ENCODE measurements around the gene ARID1B. TPM values are rescaled to one million over a fixed set of nuclear protein-coding genes. Genes with fewer than 3 reads are reported as not detected.
A peak's percentile ranks its signal among the peaks of the same experiment; 100 is the strongest.

Gene ARID1B
- total RNA-seq, 4 donors from 2014 or later, result 25.2 to 103 (median 59.5) TPM

DNA sequence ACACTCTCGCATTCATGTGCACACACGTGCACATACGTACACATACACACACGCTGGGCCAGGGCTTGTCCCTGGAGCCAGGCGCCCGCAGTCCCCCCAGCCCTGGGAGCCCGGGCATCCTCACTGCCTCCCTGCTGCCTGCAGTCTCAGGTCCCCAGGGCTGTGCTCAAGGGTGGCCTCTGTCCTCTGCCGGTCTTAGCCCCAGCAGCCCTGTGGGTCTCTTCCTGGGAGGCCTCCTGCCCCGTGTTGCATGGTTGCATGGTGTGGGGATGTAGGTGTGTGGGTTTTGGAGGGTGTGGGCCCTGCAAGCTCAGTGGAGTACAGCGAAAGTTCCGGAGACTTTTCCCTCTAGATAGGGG is 444.6 kb downstream of the ARID1B start:
- Histone ChIP-seq H3K9me3 (no peaks in the 10 kb centered on the region), H3K36me3 (no peaks in the 10 kb centered on the region), H3K27ac (peak overlapping the region in 1 of 4 donors; percentile 76), H3K4me3 (peak overlapping the region in 1 of 4 donors; percentile 59), H3K27me3 (no peaks in the 10 kb centered on the region), H3K4me1 (peaks cover 13 to 64% (median 33%) of the 10 kb centered on the region in 3 donors)
- no peak for DNase-seq
- intact Hi-C loops (cut with DNase I), result no loop called here
- 87 to 93% methylated on average over 4 to 7 of the region's 11 CpGs for WGBS, 2 donors
- no peak for TF ChIP-seq CTCF (IDR thresholded peaks at IDR 0.05)
- no peak for TF ChIP-seq POLR2A (IDR thresholded peaks at IDR 0.05)

DNA sequence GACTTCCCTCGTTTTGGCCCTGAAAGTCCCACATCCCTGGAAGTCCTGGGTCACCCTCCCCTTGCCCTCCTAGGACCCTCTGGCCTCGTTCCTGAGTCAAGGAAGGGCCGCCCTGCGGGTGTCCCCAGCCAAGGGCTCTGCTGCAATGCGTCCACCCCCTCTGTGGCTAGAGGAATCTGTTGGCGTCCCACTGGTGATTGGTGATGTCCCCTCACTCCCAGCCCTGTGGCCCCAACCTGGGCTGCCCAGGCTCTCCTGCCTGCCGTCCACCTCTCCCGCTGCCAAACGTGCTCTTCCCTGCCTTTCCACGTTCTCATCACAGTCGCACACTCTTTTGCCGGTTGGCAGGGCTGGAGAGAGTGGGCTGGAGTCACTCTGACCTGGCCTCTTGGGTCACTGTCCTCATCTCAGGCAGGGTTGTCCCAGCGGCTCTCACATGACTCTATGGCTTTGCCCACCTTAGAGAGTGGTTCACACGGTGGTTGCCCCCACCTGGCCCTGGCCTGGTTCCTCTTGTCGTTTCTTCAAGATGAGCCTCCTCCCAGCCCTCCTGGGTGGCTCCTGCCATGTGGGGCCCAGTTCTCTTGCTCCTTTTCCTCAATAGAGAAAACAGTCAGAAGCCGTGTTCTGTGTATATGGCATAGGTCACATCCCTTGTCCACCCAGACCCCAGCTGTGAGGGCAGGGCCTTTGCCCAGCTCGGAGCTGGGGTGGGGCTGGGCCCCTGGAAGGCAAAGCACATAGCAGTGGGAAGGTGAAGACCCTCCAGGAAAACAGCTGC is 445.2 kb downstream of the ARID1B start:
- DNase-seq, result no peak
- H3K27ac ChIP-seq, result no peak overlapping the region
- no peaks in the 10 kb centered on the region for H3K27me3 ChIP-seq
- no peaks in the 10 kb centered on the region for H3K36me3 ChIP-seq
- H3K4me3 ChIP-seq, result no peak overlapping the region
- H3K4me1 ChIP-seq, result peaks cover 13 to 70% (median 37%) of the 10 kb centered on the region in 3 donors
- TF ChIP-seq CTCF (IDR thresholded peaks at IDR 0.05) (no peak), POLR2A (IDR thresholded peaks at IDR 0.05) (no peak)
- H3K9me3 ChIP-seq, result no peaks in the 10 kb centered on the region
- WGBS, 2 donors, result 84 to 91% methylated on average over 16 of the region's 17 CpGs
- intact Hi-C loops (cut with DNase I), result no loop called here

GRCh38 chr6:157223021-157223430 is 445.8 kb downstream of the ARID1B start:
- Histone ChIP-seq H3K36me3 (no peaks in the 10 kb centered on the region), H3K4me3 (no peak overlapping the region), H3K4me1 (peaks cover 13 to 76% (median 37%) of the 10 kb centered on the region in 3 donors), H3K27me3 (no peaks in the 10 kb centered on the region), H3K27ac (no peak overlapping the region), H3K9me3 (no peaks in the 10 kb centered on the region)
- TF ChIP-seq CTCF (IDR thresholded peaks at IDR 0.05) (no peak), POLR2A (IDR thresholded peaks at IDR 0.05) (no peak)
- WGBS, 2 donors, result 78 to 83% methylated on average over 1 to 4 of the region's 11 CpGs
- no peak for DNase-seq
- intact Hi-C loops (cut with DNase I), result no loop called here

DNA sequence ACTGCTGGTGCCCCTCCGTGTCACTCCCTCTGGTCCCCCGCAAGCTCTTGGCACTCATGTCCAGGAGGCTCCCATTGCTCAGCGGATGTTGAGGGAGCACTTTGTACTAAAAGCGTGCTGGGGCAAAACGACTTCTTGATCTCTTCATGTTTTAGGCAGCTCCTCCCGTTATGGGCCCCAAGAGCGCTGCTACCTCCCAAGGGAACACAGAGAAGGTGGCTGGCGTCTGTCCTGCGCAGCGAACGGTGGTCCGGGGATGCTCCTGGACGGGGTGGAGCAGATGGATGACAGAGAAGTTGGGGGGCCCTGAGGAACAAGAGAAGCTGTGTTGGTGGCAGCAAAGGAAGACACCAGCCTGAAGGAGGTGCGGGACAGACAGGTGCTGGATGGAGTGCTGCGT is 446.3 kb downstream of the ARID1B start:
- Histone ChIP-seq H3K27me3 (no peaks in the 10 kb centered on the region), H3K36me3 (no peaks in the 10 kb centered on the region), H3K4me3 (no peak overlapping the region), H3K27ac (no peak overlapping the region), H3K9me3 (no peaks in the 10 kb centered on the region), H3K4me1 (peaks cover 13 to 74% (median 37%) of the 10 kb centered on the region in 3 donors)
- TF ChIP-seq POLR2A (IDR thresholded peaks at IDR 0.05) (no peak), CTCF (IDR thresholded peaks at IDR 0.05) (no peak)
- intact Hi-C loops (cut with DNase I), result no loop called here
- no peak for DNase-seq
- 77 to 82% methylated on average over 4 to 8 of the region's 15 CpGs for WGBS, 2 donors

- H3K27ac ChIP-seq, result peak overlapping the region in 2 of 4 donors; percentile 76 to 84
Measured at GRCh38 chr6:157224178-157224950, 447.2 kb downstream of the ARID1B start.

More at GRCh38 chr6:157224178-157224950, 447.2 kb downstream of the ARID1B start:
- Histone ChIP-seq H3K9me3 (no peaks in the 10 kb centered on the region), H3K27me3 (no peaks in the 10 kb centered on the region), H3K36me3 (no peaks in the 10 kb centered on the region), H3K4me3 (no peak overlapping the region), H3K4me1 (peaks cover 13 to 66% (median 34%) of the 10 kb centered on the region in 3 donors)
- TF ChIP-seq POLR2A (IDR thresholded peaks at IDR 0.05) (no peak), CTCF (IDR thresholded peaks at IDR 0.05) (no peak)
- no peak for DNase-seq
- WGBS, 2 donors, result 84 to 87% methylated on average over 16 of the region's 33 CpGs
- intact Hi-C loops (cut with DNase I), result no loop called here
